ENCODE measurements around the gene PEF1. TPM values are rescaled to one million over a fixed set of nuclear protein-coding genes. Genes with fewer than 3 reads are reported as not detected.

Gene PEF1
- total RNA-seq, 3 donors from 2014 or later (not counting 1 experiment from before 2014, with no cell fraction given) = 48.9 to 62.8 (median 49.9) TPM

DNA sequence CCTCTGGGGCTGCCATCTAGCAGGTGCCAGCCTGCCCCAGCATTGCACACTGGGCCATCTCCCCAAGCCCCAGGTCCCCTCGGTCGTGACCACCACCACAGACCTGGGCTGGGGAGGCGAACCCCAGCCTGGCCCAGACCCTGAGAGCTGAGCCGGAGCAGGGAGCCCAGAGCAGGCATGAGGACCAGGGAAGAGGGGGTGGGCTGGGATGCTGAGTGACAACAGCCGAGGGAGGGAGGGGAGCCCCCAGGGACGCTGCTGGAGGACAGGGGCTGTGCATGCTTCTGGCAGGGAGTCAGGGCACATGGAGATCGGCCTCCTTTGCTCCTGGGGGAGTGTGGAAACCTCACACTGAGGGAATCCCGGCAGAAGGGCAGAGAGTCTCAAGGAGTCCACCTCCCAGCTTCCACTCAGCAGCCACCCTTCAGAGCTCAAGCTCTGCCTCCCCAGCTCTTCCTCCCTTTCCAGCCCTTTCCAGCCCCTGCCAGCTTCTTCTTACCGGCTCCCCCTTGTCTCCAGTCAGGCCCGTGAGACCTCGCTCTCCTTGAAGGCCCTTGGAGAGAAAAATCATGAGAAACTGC, 23.7 kb upstream of the PEF1 start:
- Mint-ChIP-seq H3K9me3 (no peaks in the 10 kb centered on the region), H3K36me3 (no peaks in the 10 kb centered on the region), H3K4me1 (peaks cover 7 to 12% of the 10 kb centered on the region in 2 donors), H3K4me3 (no peak overlapping the region), H3K27ac (no peak overlapping the region), H3K27me3 (ENCODE audit: low read depth in 2 of 2) (peaks cover 23 to 25% of the 10 kb centered on the region in 2 donors)
- TF ChIP-seq CTCF (IDR thresholded peaks at IDR 0.05) = no peak
- intact Hi-C loops (cut with micrococcal nuclease) = loop anchor here (10.0 kb wide), 1 partner anchor 746 kb away; no protein-coding TSS in a partner anchor
- no peaks in the 10 kb centered on the region for H3K36me3 ChIP-seq (ENCODE audit: control insufficient read depth, insufficient read depth, low read length)
- ATAC-seq = no peak
- peaks cover 6% of the 10 kb centered on the region for H3K27me3 ChIP-seq (ENCODE audit: control insufficient read depth, insufficient read depth, low read length)
- peaks cover 18% of the 10 kb centered on the region for H3K4me1 ChIP-seq (ENCODE audit: control insufficient read depth, insufficient read depth, low read length)
- no peak overlapping the region for H3K27ac ChIP-seq (ENCODE audit: low read length)
- DNase-seq = no peak
- 87% methylated on average over 11 of the region's 11 CpGs for WGBS (ENCODE audit: insufficient coverage)
- no peak overlapping the region for H3K4me3 ChIP-seq (ENCODE audit: low read length)
- no peaks in the 10 kb centered on the region for H3K9me3 ChIP-seq (ENCODE audit: control insufficient read depth, insufficient read depth, low read length)

- H3K4me1 Mint-ChIP-seq = peaks cover 7 to 12% of the 10 kb centered on the region in 2 donors
- no peak overlapping the region for H3K4me3 Mint-ChIP-seq
- Histone ChIP-seq H3K27ac (ENCODE audit: low read length) (no peak overlapping the region), H3K9me3 (ENCODE audit: control insufficient read depth, insufficient read depth, low read length) (no peaks in the 10 kb centered on the region), H3K36me3 (ENCODE audit: control insufficient read depth, insufficient read depth, low read length) (no peaks in the 10 kb centered on the region), H3K4me1 (ENCODE audit: control insufficient read depth, insufficient read depth, low read length) (peaks cover 18% of the 10 kb centered on the region), H3K27me3 (ENCODE audit: control insufficient read depth, insufficient read depth, low read length) (peaks cover 6% of the 10 kb centered on the region), H3K4me3 (ENCODE audit: low read length) (no peak overlapping the region)
- DNase-seq = no peak
- H3K27me3 Mint-ChIP-seq (ENCODE audit: low read depth in 2 of 2) = peaks cover 23 to 25% of the 10 kb centered on the region in 2 donors
- ATAC-seq = no peak
- WGBS (ENCODE audit: insufficient coverage) = 92% methylated on average over 19 of the region's 19 CpGs
- H3K27ac Mint-ChIP-seq = no peak overlapping the region
- no peaks in the 10 kb centered on the region for H3K9me3 Mint-ChIP-seq
- TF ChIP-seq CTCF (IDR thresholded peaks at IDR 0.05) = no peak
- intact Hi-C loops (cut with micrococcal nuclease) = loop anchor here (10.0 kb wide), 1 partner anchor 748 kb away; no protein-coding TSS in a partner anchor
- no peaks in the 10 kb centered on the region for H3K36me3 Mint-ChIP-seq
These were observed 22.5 kb upstream of the PEF1 start for GRCh38 chr1:31667065-31667785.

DNA sequence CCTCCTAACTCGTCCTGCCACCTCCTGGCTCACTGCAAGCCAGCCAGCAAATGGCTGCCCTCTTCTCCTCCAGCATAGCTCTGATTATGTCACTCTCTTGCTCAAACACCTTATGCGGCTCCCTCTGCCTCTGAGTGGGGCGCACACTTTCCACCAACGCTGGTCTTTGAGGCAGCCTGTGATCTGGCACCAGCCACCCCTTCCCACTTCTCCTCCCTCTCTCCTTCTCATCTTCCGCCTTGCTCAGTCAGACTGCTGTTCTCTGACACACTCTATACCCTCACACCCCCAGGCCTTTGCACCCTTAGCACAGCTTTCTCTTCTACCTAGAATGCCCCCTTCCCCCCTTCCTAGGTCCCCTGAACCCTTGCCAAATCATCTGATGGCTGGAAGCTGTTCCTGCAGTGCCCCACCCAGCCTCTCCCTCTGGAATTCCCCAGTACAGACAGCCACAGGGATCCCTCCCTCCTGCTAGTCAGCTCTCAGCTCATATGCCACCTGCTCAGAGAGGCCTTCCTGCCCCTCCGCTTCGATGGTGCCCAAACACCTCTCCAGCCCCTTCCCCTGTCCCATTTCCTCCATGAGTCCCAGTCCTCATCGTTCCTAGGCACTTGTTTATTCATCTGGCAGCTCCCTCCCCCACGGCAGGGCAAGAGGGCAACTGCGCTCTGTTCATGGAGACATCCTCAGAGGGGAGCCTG, 21.7 kb upstream of the PEF1 start:
- H3K4me1 Mint-ChIP-seq = peaks cover 7 to 12% of the 10 kb centered on the region in 2 donors
- ATAC-seq (no peak), DNase-seq (no peak)
- H3K36me3 ChIP-seq (ENCODE audit: control insufficient read depth, insufficient read depth, low read length) = no peaks in the 10 kb centered on the region
- peaks cover 22 to 23% of the 10 kb centered on the region in 2 donors for H3K27me3 Mint-ChIP-seq (ENCODE audit: low read depth in 2 of 2)
- no peak overlapping the region for H3K4me3 ChIP-seq (ENCODE audit: low read length)
- no peak for TF ChIP-seq CTCF (IDR thresholded peaks at IDR 0.05)
- no peaks in the 10 kb centered on the region for H3K9me3 ChIP-seq (ENCODE audit: control insufficient read depth, insufficient read depth, low read length)
- intact Hi-C loops (cut with micrococcal nuclease) = loop anchor here (10.0 kb wide), 1 partner anchor 748 kb away; no protein-coding TSS in a partner anchor
- no peak overlapping the region for H3K4me3 Mint-ChIP-seq
- H3K27me3 ChIP-seq (ENCODE audit: control insufficient read depth, insufficient read depth, low read length) = peaks cover 6% of the 10 kb centered on the region
- WGBS (ENCODE audit: insufficient coverage) = 84% methylated on average over 10 of the region's 10 CpGs
- H3K27ac Mint-ChIP-seq = peak overlapping the region in 1 of 2 donors; percentile 4
- H3K9me3 Mint-ChIP-seq = no peaks in the 10 kb centered on the region
- no peak overlapping the region for H3K27ac ChIP-seq (ENCODE audit: low read length)
- peaks cover 18% of the 10 kb centered on the region for H3K4me1 ChIP-seq (ENCODE audit: control insufficient read depth, insufficient read depth, low read length)
- no peaks in the 10 kb centered on the region for H3K36me3 Mint-ChIP-seq
